Stimulated activated CD4-positive, alpha-beta T cell treated with anti-CD3 and anti-CD28 coated beads, TNF-alpha, amount 100 ng/mL, for 48 hours (primary cell): ENCODE data around the gene CPNE4.
"Not testable (repeated sequence)": the region's sequence is repeated elsewhere in the genome, so short reads cannot be mapped to it uniquely, and the experiment has no call there.

Experiments used
- DNase-seq, 3 donors: peaks; one replicate each; pipeline ENCODE4 v3.0.0-alpha.2; 2020; ENCODE audit warnings: low read depth in 3 of 3

CPNE4 gene

GRCh38 chr3:132016061-132017041 lies 18.5 kb downstream of the CPNE4 start:
- DNase-seq = no peak

- no peak for DNase-seq
These were observed 20.7 kb downstream of the CPNE4 start for GRCh38 chr3:132014105-132014504.

GRCh38 chr3:132009241-132009640 lies 25.6 kb downstream of the CPNE4 start:
- DNase-seq = no peak

- DNase-seq = no peak
These were observed 26.0 kb downstream of the CPNE4 start for GRCh38 chr3:132008837-132009236.

- DNase-seq = no peak
These were observed 27.2 kb downstream of the CPNE4 start for GRCh38 chr3:132007617-132008016.

GRCh38 chr3:132006605-132007204 lies 28.1 kb downstream of the CPNE4 start:
- no peak for DNase-seq

- DNase-seq = no peak
These were observed 30.2 kb downstream of the CPNE4 start for GRCh38 chr3:132004571-132004970.

- DNase-seq = no peak
These were observed 31.1 kb downstream of the CPNE4 start for GRCh38 chr3:132003685-132004084.

- DNase-seq = no peak
These were observed 32.8 kb downstream of the CPNE4 start for GRCh38 chr3:132001999-132002398.

- DNase-seq = no peak
These were observed 33.8 kb downstream of the CPNE4 start for GRCh38 chr3:132001036-132001435.

- no peak for DNase-seq
These were observed 36.8 kb downstream of the CPNE4 start for GRCh38 chr3:131998027-131998426.

GRCh38 chr3:131995891-131996290 lies 38.9 kb downstream of the CPNE4 start:
- no peak for DNase-seq

- DNase-seq = no peak
These were observed 45.5 kb downstream of the CPNE4 start for GRCh38 chr3:131989318-131989717.

- no peak for DNase-seq
These were observed 46.6 kb downstream of the CPNE4 start for GRCh38 chr3:131988209-131988608.

GRCh38 chr3:131983689-131984088 lies 51.1 kb downstream of the CPNE4 start:
- no peak for DNase-seq

- no peak for DNase-seq
These were observed 53.5 kb downstream of the CPNE4 start for GRCh38 chr3:131981323-131981722.

- no peak for DNase-seq
These were observed 58.4 kb downstream of the CPNE4 start for GRCh38 chr3:131976448-131976847.

- no peak for DNase-seq
These were observed 59.8 kb downstream of the CPNE4 start for GRCh38 chr3:131975047-131975446.

GRCh38 chr3:131973731-131974130 lies 61.1 kb downstream of the CPNE4 start:
- DNase-seq = no peak

GRCh38 chr3:131972550-131972949 lies 62.3 kb downstream of the CPNE4 start:
- no peak for DNase-seq

- no peak for DNase-seq
These were observed 62.7 kb downstream of the CPNE4 start for GRCh38 chr3:131972091-131972490.

GRCh38 chr3:131963442-131963841 lies 71.4 kb downstream of the CPNE4 start:
- DNase-seq = not testable (repeated sequence)

- DNase-seq = no peak
These were observed 71.8 kb downstream of the CPNE4 start for GRCh38 chr3:131962982-131963381.
